Fibroblast of skin of left biceps (primary cell): ENCODE measurements around the gene DGCR8.

Experiments used
- DNase-seq, 2 experiments: peaks; one replicate each; pipeline ENCODE4 v3.0.0-alpha.2; 2013; ENCODE audit warnings: low read depth in 2 of 2

DGCR8 gene

GRCh38 chr22:20052309-20053259 lies 27.5 kb upstream of the DGCR8 start:
- no peak for DNase-seq

GRCh38 chr22:20053407-20054033 lies 26.5 kb upstream of the DGCR8 start:
- no peak for DNase-seq

- DNase-seq = no peak
These were observed 26.0 kb upstream of the DGCR8 start for GRCh38 chr22:20054034-20054427.

- no peak for DNase-seq
These were observed 25.6 kb upstream of the DGCR8 start for GRCh38 chr22:20054485-20054884.

- DNase-seq = no peak
These were observed 24.9 kb upstream of the DGCR8 start for GRCh38 chr22:20055144-20055543.

- DNase-seq = no peak
These were observed 24.4 kb upstream of the DGCR8 start for GRCh38 chr22:20055654-20056053.

- DNase-seq = no peak
These were observed 23.9 kb upstream of the DGCR8 start for GRCh38 chr22:20056161-20056560.

- no peak for DNase-seq
These were observed 23.2 kb upstream of the DGCR8 start for GRCh38 chr22:20056696-20057386.

GRCh38 chr22:20057596-20058268 lies 22.3 kb upstream of the DGCR8 start:
- no peak for DNase-seq

GRCh38 chr22:20058989-20059770 lies 20.9 kb upstream of the DGCR8 start:
- DNase-seq = no peak

GRCh38 chr22:20060700-20061480 lies 19.2 kb upstream of the DGCR8 start:
- no peak for DNase-seq

GRCh38 chr22:20061481-20061861 lies 18.6 kb upstream of the DGCR8 start:
- no peak for DNase-seq

- no peak for DNase-seq
These were observed 17.8 kb upstream of the DGCR8 start for GRCh38 chr22:20062043-20062765.

GRCh38 chr22:20062766-20063083 lies 17.3 kb upstream of the DGCR8 start:
- DNase-seq = no peak

- DNase-seq = no peak
These were observed 16.5 kb upstream of the DGCR8 start for GRCh38 chr22:20063271-20064139.

GRCh38 chr22:20064140-20064480 lies 15.9 kb upstream of the DGCR8 start:
- no peak for DNase-seq

GRCh38 chr22:20064545-20065262 lies 15.3 kb upstream of the DGCR8 start:
- DNase-seq = no peak

GRCh38 chr22:20065896-20066616 lies 14.0 kb upstream of the DGCR8 start:
- DNase-seq = no peak
